ENCODE results near the gene CENPH.
"Not testable (repeated sequence)": the region's sequence is repeated elsewhere in the genome, so short reads cannot be mapped to it uniquely, and the experiment has no call there.

The CENPH gene

GRCh38 chr5:69189162-69190086, at the start of gene CENPH:
TSS of gene CENPH (plus strand) at chr5:69189583. CDS start at chr5:69189635, 52 bp downstream.
- DNase-seq (ENCODE audit: low read depth), result peak; percentile 74

- DNase-seq (ENCODE audit: low read depth), result not testable (repeated sequence)
Measured at GRCh38 chr5:69140239-69140638, 49.1 kb upstream of the CENPH start.

- DNase-seq (ENCODE audit: low read depth), result no peak
Measured at GRCh38 chr5:69140827-69141226, 48.6 kb upstream of the CENPH start.

GRCh38 chr5:69148576-69148975, 40.8 kb upstream of the CENPH start:
- not testable (repeated sequence) for DNase-seq (ENCODE audit: low read depth)

GRCh38 chr5:69148981-69149675, 40.3 kb upstream of the CENPH start:
- no peak for DNase-seq (ENCODE audit: low read depth)

GRCh38 chr5:69149676-69150010, 39.7 kb upstream of the CENPH start:
- no peak for DNase-seq (ENCODE audit: low read depth)

- no peak for DNase-seq (ENCODE audit: low read depth)
Measured at GRCh38 chr5:69152731-69153130, 36.7 kb upstream of the CENPH start.

- DNase-seq (ENCODE audit: low read depth), result no peak
Measured at GRCh38 chr5:69156456-69156855, 32.9 kb upstream of the CENPH start.

GRCh38 chr5:69158039-69158438, 31.3 kb upstream of the CENPH start:
- DNase-seq (ENCODE audit: low read depth), result no peak

GRCh38 chr5:69160651-69161050, 28.7 kb upstream of the CENPH start:
- no peak for DNase-seq (ENCODE audit: low read depth)

- peak; percentile 93 for DNase-seq (ENCODE audit: low read depth)
Measured at GRCh38 chr5:69166686-69167492, 22.5 kb upstream of the CENPH start, which contains the start of gene CCNB1. TSS of gene CCNB1 (plus strand) at chr5:69167150. CDS start at chr5:69167263, 113 bp downstream.

GRCh38 chr5:69167493-69167855, 21.9 kb upstream of the CENPH start:
- no peak for DNase-seq (ENCODE audit: low read depth)

GRCh38 chr5:69167929-69168328, 21.5 kb upstream of the CENPH start:
- DNase-seq (ENCODE audit: low read depth), result no peak

- no peak for DNase-seq (ENCODE audit: low read depth)
Measured at GRCh38 chr5:69170495-69170894, 18.9 kb upstream of the CENPH start.

GRCh38 chr5:69170969-69171368, 18.4 kb upstream of the CENPH start:
- no peak for DNase-seq (ENCODE audit: low read depth)

GRCh38 chr5:69181659-69182293, 7.6 kb upstream of the CENPH start:
- not testable (repeated sequence) for DNase-seq (ENCODE audit: low read depth)

GRCh38 chr5:69184621-69185020, 4.8 kb upstream of the CENPH start:
- DNase-seq (ENCODE audit: low read depth), result no peak

GRCh38 chr5:69187342-69187741, 2.0 kb upstream of the CENPH start:
- DNase-seq (ENCODE audit: low read depth), result no peak

- DNase-seq (ENCODE audit: low read depth), result no peak
Measured at GRCh38 chr5:69188811-69189161, 597 bp upstream of the CENPH start.

- no peak for DNase-seq (ENCODE audit: low read depth)
Measured at GRCh38 chr5:69202497-69202896, 13.1 kb downstream of the CENPH start.

- no peak for DNase-seq (ENCODE audit: low read depth)
Measured at GRCh38 chr5:69206528-69207190, 17.3 kb downstream of the CENPH start.
